ENCODE data around the gene SMAD7.

The SMAD7 gene

GRCh38 chr18:48889981-48890762, 60.6 kb downstream of the SMAD7 start:
- H3K4me3 ChIP-seq (ENCODE audit: low read length), result no peak overlapping the region
- no peaks in the 10 kb centered on the region for H3K27me3 ChIP-seq (ENCODE audit: control insufficient read depth, insufficient read depth, low read length)
- no peaks in the 10 kb centered on the region for H3K36me3 ChIP-seq (ENCODE audit: insufficient read depth, low read length)
- no peaks in the 10 kb centered on the region for H3K4me1 ChIP-seq (ENCODE audit: control insufficient read depth, insufficient read depth, low read length)
- H3K4me2 ChIP-seq (ENCODE audit: low read length), result no peak overlapping the region
- H3K9ac ChIP-seq (ENCODE audit: low read depth, low read length), result no peak overlapping the region
- H3K9me3 ChIP-seq (replicated peaks; ENCODE audit: low read length), result no peaks in the 10 kb centered on the region

GRCh38 chr18:48889115-48889941, 61.4 kb downstream of the SMAD7 start:
- H3K9ac ChIP-seq (ENCODE audit: low read depth, low read length), result no peak overlapping the region
- no peaks in the 10 kb centered on the region for H3K4me1 ChIP-seq (ENCODE audit: control insufficient read depth, insufficient read depth, low read length)
- H3K27me3 ChIP-seq (ENCODE audit: control insufficient read depth, insufficient read depth, low read length), result no peaks in the 10 kb centered on the region
- H3K4me2 ChIP-seq (ENCODE audit: low read length), result no peak overlapping the region
- H3K36me3 ChIP-seq (ENCODE audit: insufficient read depth, low read length), result no peaks in the 10 kb centered on the region
- H3K9me3 ChIP-seq (replicated peaks; ENCODE audit: low read length), result no peaks in the 10 kb centered on the region
- H3K4me3 ChIP-seq (ENCODE audit: low read length), result no peak overlapping the region

GRCh38 chr18:48888773-48889080, 62.0 kb downstream of the SMAD7 start:
- H3K36me3 ChIP-seq (ENCODE audit: insufficient read depth, low read length), result no peaks in the 10 kb centered on the region
- no peaks in the 10 kb centered on the region for H3K27me3 ChIP-seq (ENCODE audit: control insufficient read depth, insufficient read depth, low read length)
- H3K4me3 ChIP-seq (ENCODE audit: low read length), result no peak overlapping the region
- H3K9me3 ChIP-seq (replicated peaks; ENCODE audit: low read length), result no peaks in the 10 kb centered on the region
- no peaks in the 10 kb centered on the region for H3K4me1 ChIP-seq (ENCODE audit: control insufficient read depth, insufficient read depth, low read length)
- H3K4me2 ChIP-seq (ENCODE audit: low read length), result no peak overlapping the region
- H3K9ac ChIP-seq (ENCODE audit: low read depth, low read length), result no peak overlapping the region

- Histone ChIP-seq H3K36me3 (ENCODE audit: insufficient read depth, low read length) (no peaks in the 10 kb centered on the region), H3K4me2 (ENCODE audit: low read length) (no peak overlapping the region), H3K9me3 (replicated peaks; ENCODE audit: low read length) (no peaks in the 10 kb centered on the region), H3K4me1 (ENCODE audit: control insufficient read depth, insufficient read depth, low read length) (no peaks in the 10 kb centered on the region), H3K4me3 (ENCODE audit: low read length) (no peak overlapping the region), H3K9ac (ENCODE audit: low read depth, low read length) (no peak overlapping the region), H3K27me3 (ENCODE audit: control insufficient read depth, insufficient read depth, low read length) (no peaks in the 10 kb centered on the region)
These were observed 62.6 kb downstream of the SMAD7 start for GRCh38 chr18:48887905-48888772.

- H3K9ac ChIP-seq (ENCODE audit: low read depth, low read length), result no peak overlapping the region
- H3K27me3 ChIP-seq (ENCODE audit: control insufficient read depth, insufficient read depth, low read length), result no peaks in the 10 kb centered on the region
- no peaks in the 10 kb centered on the region for H3K9me3 ChIP-seq (replicated peaks; ENCODE audit: low read length)
- no peaks in the 10 kb centered on the region for H3K36me3 ChIP-seq (ENCODE audit: insufficient read depth, low read length)
- no peak overlapping the region for H3K4me2 ChIP-seq (ENCODE audit: low read length)
- H3K4me1 ChIP-seq (ENCODE audit: control insufficient read depth, insufficient read depth, low read length), result no peaks in the 10 kb centered on the region
- no peak overlapping the region for H3K4me3 ChIP-seq (ENCODE audit: low read length)
These were observed 63.4 kb downstream of the SMAD7 start for GRCh38 chr18:48887294-48887904.

- no peak overlapping the region for H3K4me2 ChIP-seq (ENCODE audit: low read length)
- no peak overlapping the region for H3K9ac ChIP-seq (ENCODE audit: low read depth, low read length)
- H3K4me3 ChIP-seq (ENCODE audit: low read length), result no peak overlapping the region
- no peaks in the 10 kb centered on the region for H3K27me3 ChIP-seq (ENCODE audit: control insufficient read depth, insufficient read depth, low read length)
- H3K36me3 ChIP-seq (ENCODE audit: insufficient read depth, low read length), result no peaks in the 10 kb centered on the region
- no peaks in the 10 kb centered on the region for H3K9me3 ChIP-seq (replicated peaks; ENCODE audit: low read length)
- H3K4me1 ChIP-seq (ENCODE audit: control insufficient read depth, insufficient read depth, low read length), result no peaks in the 10 kb centered on the region
These were observed 64.1 kb downstream of the SMAD7 start for GRCh38 chr18:48886520-48887293.

GRCh38 chr18:48885924-48886400, 64.8 kb downstream of the SMAD7 start:
- Histone ChIP-seq H3K27me3 (ENCODE audit: control insufficient read depth, insufficient read depth, low read length) (no peaks in the 10 kb centered on the region), H3K4me3 (ENCODE audit: low read length) (no peak overlapping the region), H3K4me2 (ENCODE audit: low read length) (no peak overlapping the region), H3K4me1 (ENCODE audit: control insufficient read depth, insufficient read depth, low read length) (no peaks in the 10 kb centered on the region), H3K9ac (ENCODE audit: low read depth, low read length) (no peak overlapping the region), H3K36me3 (ENCODE audit: insufficient read depth, low read length) (no peaks in the 10 kb centered on the region), H3K9me3 (replicated peaks; ENCODE audit: low read length) (no peaks in the 10 kb centered on the region)

GRCh38 chr18:48885266-48885923, 65.4 kb downstream of the SMAD7 start:
- Histone ChIP-seq H3K4me1 (ENCODE audit: control insufficient read depth, insufficient read depth, low read length) (no peaks in the 10 kb centered on the region), H3K4me2 (ENCODE audit: low read length) (no peak overlapping the region), H3K9ac (ENCODE audit: low read depth, low read length) (no peak overlapping the region), H3K36me3 (ENCODE audit: insufficient read depth, low read length) (no peaks in the 10 kb centered on the region), H3K4me3 (ENCODE audit: low read length) (no peak overlapping the region), H3K9me3 (replicated peaks; ENCODE audit: low read length) (no peaks in the 10 kb centered on the region), H3K27me3 (ENCODE audit: control insufficient read depth, insufficient read depth, low read length) (no peaks in the 10 kb centered on the region)

GRCh38 chr18:48884771-48885170, 66.0 kb downstream of the SMAD7 start:
- Histone ChIP-seq H3K9ac (ENCODE audit: low read depth, low read length) (no peak overlapping the region), H3K36me3 (ENCODE audit: insufficient read depth, low read length) (no peaks in the 10 kb centered on the region), H3K4me1 (ENCODE audit: control insufficient read depth, insufficient read depth, low read length) (no peaks in the 10 kb centered on the region), H3K4me2 (ENCODE audit: low read length) (no peak overlapping the region), H3K9me3 (replicated peaks; ENCODE audit: low read length) (no peaks in the 10 kb centered on the region), H3K4me3 (ENCODE audit: low read length) (no peak overlapping the region), H3K27me3 (ENCODE audit: control insufficient read depth, insufficient read depth, low read length) (no peaks in the 10 kb centered on the region)

GRCh38 chr18:48884306-48884705, 66.5 kb downstream of the SMAD7 start:
- Histone ChIP-seq H3K9me3 (replicated peaks; ENCODE audit: low read length) (no peaks in the 10 kb centered on the region), H3K4me1 (ENCODE audit: control insufficient read depth, insufficient read depth, low read length) (no peaks in the 10 kb centered on the region), H3K27me3 (ENCODE audit: control insufficient read depth, insufficient read depth, low read length) (no peaks in the 10 kb centered on the region), H3K36me3 (ENCODE audit: insufficient read depth, low read length) (no peaks in the 10 kb centered on the region), H3K4me3 (ENCODE audit: low read length) (no peak overlapping the region), H3K4me2 (ENCODE audit: low read length) (no peak overlapping the region), H3K9ac (ENCODE audit: low read depth, low read length) (no peak overlapping the region)

Data from skeletal muscle satellite cell (primary cell).